ENCODE data around the gene TP63.

DNA sequence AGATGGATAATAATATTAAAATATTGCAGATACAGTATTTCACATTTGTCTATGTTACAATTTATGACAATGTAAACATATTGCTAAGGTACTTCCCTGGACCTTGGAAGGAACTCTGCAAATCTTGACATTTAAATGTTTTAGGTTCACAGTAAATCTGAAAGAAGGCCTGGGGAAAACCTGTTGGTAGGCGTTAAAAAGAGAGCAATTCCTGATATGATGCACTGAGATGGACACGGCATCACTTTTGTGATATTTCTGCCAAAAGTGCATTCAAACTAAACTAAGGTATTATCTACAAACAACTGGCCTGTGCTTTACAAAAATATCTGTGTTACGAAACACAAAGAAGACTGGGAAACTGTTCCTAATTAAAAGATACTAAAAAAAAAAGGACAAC lies 6.1 kb upstream of the TP63 start:
- TF ChIP-seq NFIC (IDR thresholded peaks at IDR 0.05) (no peak), YY1 (IDR thresholded peaks at IDR 0.05; ENCODE audit: low read depth) (no peak), EP300 (IDR thresholded peaks at IDR 0.05; ENCODE audit: borderline replicate concordance) (no peak), FOXM1 (IDR thresholded peaks at IDR 0.05; ENCODE audit: borderline replicate concordance, low read depth) (no peak), CREB1 (IDR thresholded peaks at IDR 0.05; ENCODE audit: low read depth) (no peak), EGR1 (IDR thresholded peaks at IDR 0.05) (no peak), RAD21 (IDR thresholded peaks at IDR 0.05; ENCODE audit: low read depth) (no peak), CEBPB (IDR thresholded peaks at IDR 0.05) (no peak), ZBTB7A (IDR thresholded peaks at IDR 0.05; ENCODE audit: low read depth) (no peak), TEAD4 (IDR thresholded peaks at IDR 0.05) (no peak), TAF1 (IDR thresholded peaks at IDR 0.05; ENCODE audit: low read depth) (no peak)
- TF ChIP-seq, protein P1, sequence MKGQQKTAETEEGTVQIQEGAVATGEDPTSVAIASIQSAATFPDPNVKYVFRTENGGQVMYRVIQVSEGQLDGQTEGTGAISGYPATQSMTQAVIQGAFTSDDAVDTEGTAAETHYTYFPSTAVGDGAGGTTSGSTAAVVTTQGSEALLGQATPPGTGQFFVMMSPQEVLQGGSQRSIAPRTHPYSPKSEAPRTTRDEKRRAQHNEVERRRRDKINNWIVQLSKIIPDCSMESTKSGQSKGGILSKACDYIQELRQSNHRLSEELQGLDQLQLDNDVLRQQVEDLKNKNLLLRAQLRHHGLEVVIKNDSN (IDR thresholded peaks at IDR 0.05), result no peak
- TF ChIP-seq, protein P2, sequence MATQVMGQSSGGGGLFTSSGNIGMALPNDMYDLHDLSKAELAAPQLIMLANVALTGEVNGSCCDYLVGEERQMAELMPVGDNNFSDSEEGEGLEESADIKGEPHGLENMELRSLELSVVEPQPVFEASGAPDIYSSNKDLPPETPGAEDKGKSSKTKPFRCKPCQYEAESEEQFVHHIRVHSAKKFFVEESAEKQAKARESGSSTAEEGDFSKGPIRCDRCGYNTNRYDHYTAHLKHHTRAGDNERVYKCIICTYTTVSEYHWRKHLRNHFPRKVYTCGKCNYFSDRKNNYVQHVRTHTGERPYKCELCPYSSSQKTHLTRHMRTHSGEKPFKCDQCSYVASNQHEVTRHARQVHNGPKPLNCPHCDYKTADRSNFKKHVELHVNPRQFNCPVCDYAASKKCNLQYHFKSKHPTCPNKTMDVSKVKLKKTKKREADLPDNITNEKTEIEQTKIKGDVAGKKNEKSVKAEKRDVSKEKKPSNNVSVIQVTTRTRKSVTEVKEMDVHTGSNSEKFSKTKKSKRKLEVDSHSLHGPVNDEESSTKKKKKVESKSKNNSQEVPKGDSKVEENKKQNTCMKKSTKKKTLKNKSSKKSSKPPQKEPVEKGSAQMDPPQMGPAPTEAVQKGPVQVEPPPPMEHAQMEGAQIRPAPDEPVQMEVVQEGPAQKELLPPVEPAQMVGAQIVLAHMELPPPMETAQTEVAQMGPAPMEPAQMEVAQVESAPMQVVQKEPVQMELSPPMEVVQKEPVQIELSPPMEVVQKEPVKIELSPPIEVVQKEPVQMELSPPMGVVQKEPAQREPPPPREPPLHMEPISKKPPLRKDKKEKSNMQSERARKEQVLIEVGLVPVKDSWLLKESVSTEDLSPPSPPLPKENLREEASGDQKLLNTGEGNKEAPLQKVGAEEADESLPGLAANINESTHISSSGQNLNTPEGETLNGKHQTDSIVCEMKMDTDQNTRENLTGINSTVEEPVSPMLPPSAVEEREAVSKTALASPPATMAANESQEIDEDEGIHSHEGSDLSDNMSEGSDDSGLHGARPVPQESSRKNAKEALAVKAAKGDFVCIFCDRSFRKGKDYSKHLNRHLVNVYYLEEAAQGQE (IDR thresholded peaks at IDR 0.05; ENCODE audit: low read depth), result no peak
- TF ChIP-seq, protein P3, sequence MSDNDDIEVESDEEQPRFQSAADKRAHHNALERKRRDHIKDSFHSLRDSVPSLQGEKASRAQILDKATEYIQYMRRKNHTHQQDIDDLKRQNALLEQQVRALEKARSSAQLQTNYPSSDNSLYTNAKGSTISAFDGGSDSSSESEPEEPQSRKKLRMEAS (IDR thresholded peaks at IDR 0.05), result no peak
